HUES48 (cell line): ENCODE measurements around the gene SPOCK1.

Source experiments
- H3K27ac ChIP-seq: one replicate; pipeline ENCODE4 v1.7.0; 2013; ENCODE audit warnings: low read depth, low read length, inconsistent platforms
- H3K27me3 ChIP-seq: 2 replicates; pipeline ENCODE4 v1.6.1; 2013; ENCODE audit warnings: mild to moderate bottlenecking, low read length; ENCODE audit not compliant: control insufficient read depth, insufficient read depth
- H3K36me3 ChIP-seq: 2 replicates; pipeline ENCODE4 v1.6.1; 2013; ENCODE audit warnings: low read length; ENCODE audit not compliant: control insufficient read depth, insufficient read depth
- H3K4me1 ChIP-seq: 2 replicates; pipeline ENCODE4 v1.6.1; 2013; ENCODE audit warnings: mild to moderate bottlenecking, low read length; ENCODE audit not compliant: control insufficient read depth, insufficient read depth
- H3K4me3 ChIP-seq: 2 replicates; pipeline ENCODE4 v1.5.1; 2013; ENCODE audit warnings: mild to moderate bottlenecking, low read depth, low read length
- H3K9ac ChIP-seq: 2 replicates; pipeline ENCODE4 v1.6.1; 2013; ENCODE audit warnings: mild to moderate bottlenecking, low read depth, low read length, moderate library complexity
- H3K9me3 ChIP-seq: 2 replicates; pipeline ENCODE4 v1.6.1; 2013; ENCODE audit warnings: low read length; ENCODE audit not compliant: control insufficient read depth, insufficient read depth

SPOCK1 gene

DNA sequence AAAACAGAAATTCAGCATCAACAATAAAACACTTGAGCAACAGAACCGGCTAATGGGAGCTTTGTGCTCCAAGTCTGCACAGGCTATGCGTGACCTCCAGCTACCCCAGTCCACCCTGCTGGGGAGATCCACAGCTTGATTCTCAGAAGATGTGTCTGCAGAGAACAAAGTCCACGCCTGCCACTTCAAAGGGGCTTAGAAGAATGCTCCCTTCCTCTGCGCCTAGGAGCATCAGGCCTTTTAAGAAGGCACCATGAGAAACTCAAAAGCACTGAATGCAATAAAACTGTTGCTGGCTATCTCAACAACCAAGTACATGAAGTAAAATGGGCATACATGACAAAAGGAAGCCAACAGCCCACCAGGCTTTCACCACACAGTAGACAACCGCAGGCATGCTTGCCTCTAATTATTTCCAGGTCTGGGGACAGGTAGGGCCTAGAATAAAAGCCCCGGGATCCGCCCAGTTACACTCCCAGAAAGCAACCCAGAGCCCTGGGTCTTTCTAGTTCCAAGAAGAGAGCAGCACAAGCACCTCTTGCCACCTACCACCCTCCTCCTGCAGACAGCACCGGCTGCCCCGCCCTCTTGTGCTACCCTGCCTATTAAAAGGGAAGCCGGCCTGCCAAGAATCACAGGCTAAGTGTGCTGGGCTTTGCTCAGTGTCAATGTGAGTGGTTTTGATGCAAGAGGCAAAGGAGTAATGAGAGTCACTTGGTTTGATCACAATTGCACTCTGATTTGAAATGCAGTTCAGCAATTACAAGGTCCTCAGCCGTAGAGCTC lies 123.2 kb downstream of the SPOCK1 start:
- Histone ChIP-seq H3K36me3 (no peaks in the 10 kb centered on the region), H3K4me3 (no peak overlapping the region), H3K9ac (no peak overlapping the region), H3K27me3 (no peaks in the 10 kb centered on the region), H3K27ac (no peak overlapping the region), H3K4me1 (no peaks in the 10 kb centered on the region), H3K9me3 (peaks cover 9% of the 10 kb centered on the region)

DNA sequence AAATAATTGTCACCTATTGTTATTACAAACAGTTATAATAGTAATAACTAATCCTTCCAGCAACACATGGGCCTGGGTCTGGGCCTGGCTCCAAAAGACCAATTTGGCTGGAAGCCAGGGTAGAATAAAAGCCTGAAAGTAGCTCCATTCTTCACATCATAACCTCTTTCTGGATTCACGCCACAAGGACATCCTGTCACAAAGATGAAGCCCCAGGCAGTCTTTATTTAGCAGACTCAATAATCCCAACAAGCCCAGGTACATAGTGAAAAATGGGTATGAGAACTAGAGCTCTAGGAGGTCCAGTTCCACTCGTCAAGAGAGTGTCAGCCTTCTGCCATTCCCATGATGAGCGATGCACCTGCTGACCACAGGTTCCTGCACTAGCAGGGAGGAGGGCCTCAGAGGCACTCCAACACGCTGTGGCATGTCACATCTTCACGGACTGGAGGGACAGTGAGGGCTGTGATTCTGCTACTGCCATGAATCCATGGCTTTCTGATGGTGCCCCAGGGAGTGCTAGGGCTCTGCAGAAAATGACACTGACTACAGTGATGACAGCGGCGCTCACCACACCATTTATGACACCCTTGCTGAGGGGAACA lies 124.9 kb downstream of the SPOCK1 start:
- no peak overlapping the region for H3K27ac ChIP-seq

GRCh38 chr5:137372773-137373160 lies 126.4 kb downstream of the SPOCK1 start:
- Histone ChIP-seq H3K36me3 (no peaks in the 10 kb centered on the region), H3K4me3 (no peak overlapping the region), H3K9ac (no peak overlapping the region), H3K27ac (no peak overlapping the region), H3K4me1 (no peaks in the 10 kb centered on the region), H3K9me3 (no peaks in the 10 kb centered on the region), H3K27me3 (no peaks in the 10 kb centered on the region)

More for the DNA sequence above, 124.9 kb downstream of the SPOCK1 start:
- Histone ChIP-seq H3K36me3 (no peaks in the 10 kb centered on the region), H3K4me3 (no peak overlapping the region), H3K4me1 (no peaks in the 10 kb centered on the region), H3K9ac (no peak overlapping the region), H3K9me3 (no peaks in the 10 kb centered on the region), H3K27me3 (no peaks in the 10 kb centered on the region)

- H3K4me3 ChIP-seq: no peak overlapping the region
- H3K4me1 ChIP-seq: no peaks in the 10 kb centered on the region
- no peak overlapping the region for H3K27ac ChIP-seq
- H3K36me3 ChIP-seq: no peaks in the 10 kb centered on the region
- no peaks in the 10 kb centered on the region for H3K27me3 ChIP-seq
- no peaks in the 10 kb centered on the region for H3K9me3 ChIP-seq
- H3K9ac ChIP-seq: no peak overlapping the region
Observed at GRCh38 chr5:137372016-137372772, 126.9 kb downstream of the SPOCK1 start.

DNA sequence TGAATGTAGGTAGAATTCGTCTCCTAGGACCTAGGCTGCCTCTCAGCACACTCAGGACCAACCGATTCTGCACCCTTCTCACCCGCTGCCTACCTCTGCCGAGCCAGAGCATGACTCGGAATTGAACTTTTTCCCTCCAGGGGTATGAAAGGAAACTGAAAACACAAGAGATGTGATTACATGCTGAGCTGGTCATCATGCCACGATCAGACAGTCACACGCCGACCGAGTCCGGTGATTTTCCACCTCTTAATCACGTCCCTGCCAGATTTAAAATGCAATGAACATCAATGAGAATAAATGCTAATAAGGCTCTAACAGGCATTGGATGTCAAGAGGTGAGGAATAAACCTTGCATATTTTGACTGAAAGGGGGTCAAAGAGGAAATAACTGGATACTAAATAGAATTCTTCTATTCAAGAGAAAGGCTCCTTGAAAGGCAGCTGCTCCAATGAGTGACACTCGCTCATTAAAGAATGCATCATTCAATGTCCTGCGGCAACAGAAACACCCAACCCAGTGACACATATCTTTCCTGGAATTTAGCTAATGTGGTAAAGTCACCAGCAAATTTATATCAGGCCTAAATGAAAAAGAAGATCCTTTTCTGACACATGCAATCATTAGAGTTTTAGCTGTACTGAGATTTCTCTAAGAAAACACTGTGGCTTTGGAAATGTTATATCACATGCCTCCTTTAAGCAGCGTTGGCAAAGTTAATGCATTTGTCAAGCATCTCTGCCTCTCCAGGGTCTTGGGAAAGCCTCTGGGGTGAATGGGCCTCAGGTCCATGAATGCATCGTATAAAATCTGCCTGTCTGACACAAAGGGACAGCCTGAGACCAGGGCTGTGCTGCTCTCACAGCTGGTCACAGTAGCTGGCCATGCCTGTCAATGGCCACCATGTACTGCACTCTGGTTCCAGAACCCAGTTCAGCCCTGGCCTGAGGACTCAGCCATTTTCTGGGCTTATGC lies 128.7 kb downstream of the SPOCK1 start:
- Histone ChIP-seq H3K36me3 (no peaks in the 10 kb centered on the region), H3K4me1 (no peaks in the 10 kb centered on the region), H3K4me3 (no peak overlapping the region), H3K27me3 (no peaks in the 10 kb centered on the region), H3K27ac (no peak overlapping the region), H3K9ac (no peak overlapping the region), H3K9me3 (no peaks in the 10 kb centered on the region)

DNA sequence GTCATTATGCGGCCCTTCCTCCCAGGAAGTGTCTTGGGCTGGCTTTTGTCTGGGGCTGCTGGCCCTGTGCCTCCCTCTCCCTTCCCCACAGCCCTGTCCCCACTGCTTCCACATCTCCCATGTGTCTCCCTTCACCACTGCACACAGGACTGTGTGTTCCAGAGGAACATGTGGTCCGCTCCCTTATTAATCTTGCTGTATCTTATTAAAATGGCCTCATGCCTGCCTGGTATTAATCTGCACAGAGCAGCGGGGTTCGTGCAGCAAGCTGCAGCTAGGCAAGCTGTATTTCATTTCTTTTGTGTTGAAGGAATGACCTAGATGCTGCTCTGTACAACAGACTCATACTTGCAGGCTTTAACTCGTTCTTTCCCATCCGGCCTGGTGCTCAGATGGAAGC lies 130.5 kb downstream of the SPOCK1 start:
- H3K36me3 ChIP-seq: no peaks in the 10 kb centered on the region
- no peak overlapping the region for H3K9ac ChIP-seq
- H3K9me3 ChIP-seq: no peaks in the 10 kb centered on the region
- no peaks in the 10 kb centered on the region for H3K4me1 ChIP-seq
- H3K27ac ChIP-seq: no peak overlapping the region
- no peaks in the 10 kb centered on the region for H3K27me3 ChIP-seq
- no peak overlapping the region for H3K4me3 ChIP-seq

GRCh38 chr5:137367951-137368350 lies 131.2 kb downstream of the SPOCK1 start:
- H3K4me3 ChIP-seq: no peak overlapping the region
- no peaks in the 10 kb centered on the region for H3K4me1 ChIP-seq
- no peaks in the 10 kb centered on the region for H3K27me3 ChIP-seq
- H3K36me3 ChIP-seq: no peaks in the 10 kb centered on the region
- no peak overlapping the region for H3K27ac ChIP-seq
- no peaks in the 10 kb centered on the region for H3K9me3 ChIP-seq
- H3K9ac ChIP-seq: no peak overlapping the region

DNA sequence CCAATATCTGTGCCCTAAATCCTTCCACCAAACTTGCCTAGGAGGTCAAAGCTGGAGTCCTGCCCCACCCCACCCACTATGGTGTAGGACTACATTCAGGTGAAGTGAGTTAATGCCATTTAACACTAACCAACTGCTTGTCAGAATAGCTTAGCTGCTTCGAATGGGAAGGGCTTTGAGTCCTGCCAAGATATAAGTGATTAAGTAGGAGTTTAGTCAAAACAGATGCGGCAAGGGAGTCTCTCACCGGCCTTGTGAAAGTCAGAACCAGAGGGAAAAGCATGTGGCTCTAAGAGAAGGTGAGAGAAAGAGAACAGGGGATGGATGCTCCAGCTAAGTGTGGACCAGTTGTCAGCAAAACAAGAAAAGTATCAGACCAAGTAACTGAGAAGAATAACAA lies 132.6 kb downstream of the SPOCK1 start:
- H3K9ac ChIP-seq: no peak overlapping the region
- H3K9me3 ChIP-seq: no peaks in the 10 kb centered on the region
- H3K36me3 ChIP-seq: no peaks in the 10 kb centered on the region
- no peak overlapping the region for H3K4me3 ChIP-seq
- no peaks in the 10 kb centered on the region for H3K27me3 ChIP-seq
- H3K4me1 ChIP-seq: no peaks in the 10 kb centered on the region
- no peak overlapping the region for H3K27ac ChIP-seq

GRCh38 chr5:137365126-137365865 lies 133.8 kb downstream of the SPOCK1 start:
- Histone ChIP-seq H3K27me3 (no peaks in the 10 kb centered on the region), H3K36me3 (no peaks in the 10 kb centered on the region), H3K4me3 (no peak overlapping the region), H3K4me1 (no peaks in the 10 kb centered on the region), H3K27ac (no peak overlapping the region), H3K9ac (no peak overlapping the region), H3K9me3 (no peaks in the 10 kb centered on the region)

- Histone ChIP-seq H3K27me3 (no peaks in the 10 kb centered on the region), H3K9me3 (no peaks in the 10 kb centered on the region), H3K27ac (no peak overlapping the region), H3K36me3 (no peaks in the 10 kb centered on the region), H3K4me3 (no peak overlapping the region), H3K4me1 (peaks cover 7% of the 10 kb centered on the region; the same call in 1 of the 2 replicates), H3K9ac (no peak overlapping the region)
Observed at GRCh38 chr5:137361280-137361679, 137.8 kb downstream of the SPOCK1 start.
